Upper lobe of right lung (tissue), 1 donor: ENCODE results near the gene LRCH1. TPM values are rescaled to one million over a fixed set of nuclear protein-coding genes. Genes with fewer than 3 reads are reported as not detected.

Source experiments
- ATAC-seq: fragments of 200-7000 bp; cut with Tn5 transposase; one replicate; pipeline ENCODE4 v1.9.1; 2020; ENCODE audit warnings: mild to moderate bottlenecking, moderate library complexity
- DNase-seq: peaks from one replicate; pipeline ENCODE4 v3.0.0-alpha.2; 2020
- H3K27ac ChIP-seq: fragments of 200-600 bp; one replicate; pipeline ENCODE4 v1.8.0; 2022
- H3K27me3 ChIP-seq: fragments of 200-600 bp; one replicate; pipeline ENCODE4 v1.8.0; 2022; ENCODE audit warnings: mild to moderate bottlenecking
- H3K36me3 ChIP-seq: fragments of 200-600 bp; one replicate; pipeline ENCODE4 v1.8.0; 2022
- H3K4me1 ChIP-seq: fragments of 200-600 bp; one replicate; pipeline ENCODE4 v1.8.0; 2022
- H3K4me3 ChIP-seq: fragments of 200-600 bp; one replicate; pipeline ENCODE4 v1.8.0; 2022; ENCODE audit warnings: mild to moderate bottlenecking
- H3K9me3 ChIP-seq: fragments of 200-600 bp; one replicate; pipeline ENCODE4 v1.8.0; 2022
- CTCF ChIP-seq: fragments of 200-600 bp; IDR thresholded peaks from one replicate; pipeline ENCODE4 v1.8.0; 2022; ENCODE audit warnings: antibody characterized with exemption
- intact Hi-C: fragments of 100-400 bp; cut with DNase I; formaldehyde crosslinking; loops from one replicate; pipeline ENCODE4 v1.11.0; 2022
- total RNA-seq: library from RNA; stranded (reverse); fragmentation: NEBNext Ultra II Directional; extraction: Animal tissue kit (Norgen Biotek cat#: 25700); gene quantifications from one replicate; pipeline ENCODE4 v1.2.1, GENCODE V29; 2021
- donor health status: DM: no; HTN: yes; CAD: no; lungs with severe emphysema.

The LRCH1 gene
- total RNA-seq, 1 donor from 2014 or later: 32.0 TPM

GRCh38 chr13:46614582-46614981, 61.6 kb downstream of the LRCH1 start:
- no peak overlapping the region for H3K4me3 ChIP-seq
- H3K4me1 ChIP-seq: peaks cover 24% of the 10 kb centered on the region
- intact Hi-C loops: no loop called here
- no peak for ATAC-seq
- no peak for TF ChIP-seq CTCF
- H3K9me3 ChIP-seq: no peaks in the 10 kb centered on the region
- no peak overlapping the region for H3K27ac ChIP-seq
- no peak for DNase-seq
- H3K36me3 ChIP-seq: no peaks in the 10 kb centered on the region
- no peaks in the 10 kb centered on the region for H3K27me3 ChIP-seq

- Histone ChIP-seq H3K4me3 (peak overlapping the region; percentile 20), H3K27me3 (no peaks in the 10 kb centered on the region), H3K4me1 (peaks cover 33% of the 10 kb centered on the region), H3K27ac (peak overlapping the region; percentile 71), H3K36me3 (no peaks in the 10 kb centered on the region), H3K9me3 (no peaks in the 10 kb centered on the region)
- ATAC-seq: no peak
- TF ChIP-seq CTCF: no peak
- intact Hi-C loops: no loop called here
- DNase-seq: no peak
These were observed 63.0 kb downstream of the LRCH1 start for GRCh38 chr13:46615888-46616531.

- no peaks in the 10 kb centered on the region for H3K9me3 ChIP-seq
- intact Hi-C loops: no loop called here
- DNase-seq: no peak
- no peak for TF ChIP-seq CTCF
- H3K27ac ChIP-seq: no peak overlapping the region
- H3K4me3 ChIP-seq: no peak overlapping the region
- H3K27me3 ChIP-seq: no peaks in the 10 kb centered on the region
- ATAC-seq: no peak
- no peaks in the 10 kb centered on the region for H3K36me3 ChIP-seq
- H3K4me1 ChIP-seq: peaks cover 44% of the 10 kb centered on the region
These were observed 64.3 kb downstream of the LRCH1 start for GRCh38 chr13:46617229-46617721.

- H3K27me3 ChIP-seq: no peaks in the 10 kb centered on the region
- H3K4me1 ChIP-seq: peaks cover 50% of the 10 kb centered on the region
- no peak for ATAC-seq
- no peaks in the 10 kb centered on the region for H3K36me3 ChIP-seq
- intact Hi-C loops: no loop called here
- no peak for TF ChIP-seq CTCF
- DNase-seq: no peak
- no peaks in the 10 kb centered on the region for H3K9me3 ChIP-seq
- no peak overlapping the region for H3K4me3 ChIP-seq
- no peak overlapping the region for H3K27ac ChIP-seq
These were observed 64.9 kb downstream of the LRCH1 start for GRCh38 chr13:46617885-46618284.

GRCh38 chr13:46618694-46619254, 65.8 kb downstream of the LRCH1 start:
- no peaks in the 10 kb centered on the region for H3K9me3 ChIP-seq
- H3K27ac ChIP-seq: no peak overlapping the region
- H3K4me3 ChIP-seq: no peak overlapping the region
- no peaks in the 10 kb centered on the region for H3K27me3 ChIP-seq
- peaks cover 45% of the 10 kb centered on the region for H3K4me1 ChIP-seq
- H3K36me3 ChIP-seq: no peaks in the 10 kb centered on the region
- intact Hi-C loops: no loop called here
- DNase-seq (no peak), ATAC-seq (no peak)
- TF ChIP-seq CTCF: no peak
